GM12878 (cell line): ENCODE data around the gene SMPDL3B. TPM values are rescaled to one million over a fixed set of nuclear protein-coding genes. Genes with fewer than 3 reads are reported as not detected.

Experiments
- CREB1 ChIP-seq: IDR thresholded peaks from 2 replicates; pipeline ENCODE4 v1.6.1; 2012; ENCODE audit warnings: low read depth, mild to moderate bottlenecking, inconsistent platforms
- CREM ChIP-seq: IDR thresholded peaks from 2 replicates; pipeline ENCODE4 v1.6.1; 2014; ENCODE audit warnings: antibody characterized with exemption, low read depth
- CTCF ChIP-seq, 3 experiments: IDR thresholded peaks in 2 of 3; conservative IDR thresholded peaks in 1 of 3; 2 replicates each; pipeline ENCODE4 v1.5.1; 2011; ENCODE audit warnings: low read depth in 3 of 3, low read length in 3 of 3, mild to moderate bottlenecking in 3 of 3, control low read depth in 2 of 3, moderate library complexity in 2 of 3, inconsistent platforms in 1 of 3, mixed read lengths in 1 of 3; ENCODE audit not compliant: control insufficient read depth in 2 of 3, insufficient read depth in 1 of 3; ENCODE audit errors: extremely low read depth in 1 of 3
- DPF2 ChIP-seq: fragments of 450-650 bp; IDR thresholded peaks from 2 replicates; pipeline ENCODE4 v1.6.1; 2017; ENCODE audit warnings: mild to moderate bottlenecking
- GATAD2B ChIP-seq: fragments of 450-650 bp; conservative IDR thresholded peaks from 2 replicates; pipeline ENCODE4 v1.6.1; 2017; ENCODE audit warnings: low read depth, mild to moderate bottlenecking, moderate library complexity
- JUND ChIP-seq: IDR thresholded peaks from 2 replicates; pipeline ENCODE4 v1.6.1; 2012; ENCODE audit warnings: low read depth, mild to moderate bottlenecking, low read length, improper control_type of control experiment, moderate library complexity
- NFYA ChIP-seq: IDR thresholded peaks from 2 replicates; pipeline ENCODE4 v1.6.1; 2011; ENCODE audit warnings: low read depth, mild to moderate bottlenecking, low read length, improper control_type of control experiment, borderline replicate concordance
- PAX8 ChIP-seq: fragments of 450-650 bp; IDR thresholded peaks from 2 replicates; pipeline ENCODE4 v1.6.1; 2017; ENCODE audit warnings: mild to moderate bottlenecking, moderate library complexity
- POU2F2 ChIP-seq: IDR thresholded peaks from 3 replicates; pipeline ENCODE4 v1.6.1; 2011; ENCODE audit warnings: low read depth, mild to moderate bottlenecking, low read length, borderline replicate concordance
- RAD21 ChIP-seq: IDR thresholded peaks from 2 replicates; pipeline ENCODE4 v1.6.1; 2011; ENCODE audit warnings: mild to moderate bottlenecking, low read depth, low read length, moderate library complexity; ENCODE audit not compliant: insufficient read depth
- RCOR1 ChIP-seq: conservative IDR thresholded peaks from 2 replicates; pipeline ENCODE4 v1.6.1; 2012; ENCODE audit warnings: low read depth, low read length, improper control_type of control experiment
- REST ChIP-seq: IDR thresholded peaks from 2 replicates; pipeline ENCODE4 v1.6.1; 2012; ENCODE audit warnings: mild to moderate bottlenecking, low read depth, low read length
- RUNX3 ChIP-seq: IDR thresholded peaks from 2 replicates; pipeline ENCODE4 v1.6.1; 2012; ENCODE audit warnings: low read length, inconsistent platforms
- SREBF1 ChIP-seq: IDR thresholded peaks from 2 replicates; pipeline ENCODE4 v1.6.1; 2012; ENCODE audit warnings: mild to moderate bottlenecking, low read length
- TARDBP ChIP-seq: IDR thresholded peaks from 2 replicates; pipeline ENCODE4 v1.6.1; 2016; ENCODE audit warnings: borderline replicate concordance
- TBL1XR1 ChIP-seq: IDR thresholded peaks from 2 replicates; pipeline ENCODE4 v1.6.1; 2012; ENCODE audit warnings: low read depth, low read length, improper control_type of control experiment
- TCF12 ChIP-seq: IDR thresholded peaks from 2 replicates; pipeline ENCODE4 v1.6.1; 2011; ENCODE audit warnings: low read depth, mild to moderate bottlenecking, low read length
- USF1 ChIP-seq: IDR thresholded peaks from 2 replicates; pipeline ENCODE4 v1.6.1; 2011; ENCODE audit warnings: borderline replicate concordance, low read depth, mild to moderate bottlenecking, moderate library complexity, mixed read lengths, low read length; ENCODE audit not compliant: insufficient read depth; ENCODE audit errors: extremely low read length
- YBX1 ChIP-seq: fragments of 450-650 bp; IDR thresholded peaks from 2 replicates; pipeline ENCODE4 v1.6.1; 2016; ENCODE audit warnings: antibody characterized with exemption
- YY1 ChIP-seq: IDR thresholded peaks from 2 replicates; pipeline ENCODE4 v1.6.1; 2011; ENCODE audit warnings: low read depth, mild to moderate bottlenecking, low read length
- ZNF592 ChIP-seq: fragments of 450-650 bp; IDR thresholded peaks from 2 replicates; pipeline ENCODE4 v1.6.1; 2017; ENCODE audit warnings: mild to moderate bottlenecking, moderate library complexity
- polyA plus RNA-seq, 11 experiments: library from polyadenylated mRNA; depleted of rRNA in 4 of 11; unstranded in 6 of 11; stranded (reverse) in 5 of 11; fragments of >200 nt; fragmentation: Nextera tagmentation in 4 of 11; fragmentation: Illumina TruSeq in 1 of 11; extraction: Ambion mirVana in 4 of 11; extraction: Trizol in 1 of 11; gene quantifications; 1 replicate in 1 of 11; 2 replicates in 10 of 11; pipeline versions ENCODE4 v1.2.1 to v1.2.3, GENCODE V29; 2011 to 2016; ENCODE audit warnings: inconsistent platforms in 2 of 11, missing spikeins in 2 of 11, low read depth in 1 of 11
- total RNA-seq, 4 experiments: library from RNA; depleted of rRNA in 3 of 4; stranded (reverse); fragments of >200 nt in 3 of 4; fragmentation: Illumina TruSeq in 1 of 4; extraction: Trizol in 1 of 4; gene quantifications; 2 replicates each; pipeline versions ENCODE4 v1.2.1 to v1.2.3, GENCODE V29; 2013 to 2021

Gene SMPDL3B
- total and polyA plus RNA-seq, 10 of the 15 experiments (the other 5 are each of a cell fraction or from before 2014, with no cell fraction given): 0.56 to 2.7 (median 1.0) TPM

- TF ChIP-seq ZNF592 (peak; percentile 72; the same call in 1 of the 2 replicates), REST (no peak), YY1 (no peak), TBL1XR1 (no peak), TCF12 (no peak), POU2F2 (no peak), USF1 (no peak), DPF2 (peak; percentile 88; the same call in 1 of the 2 replicates), TARDBP (no peak), SREBF1 (no peak), RCOR1 (no peak), GATAD2B (peak; percentile 53; the same call in 1 of the 2 replicates), CTCF (IDR thresholded peaks at IDR 0.05 in 2 of 3, conservative IDR thresholded peaks at IDR 0.05 in 1 of 3; ENCODE audit: control insufficient read depth in 2 of 3, extremely low read depth in 1 of 3, insufficient read depth in 1 of 3, low read depth in 3 of 3, low read length in 3 of 3) (peak; percentile 17 to 46 (median 44); a peak in 4 of 6 replicates), YBX1 (no peak), RAD21 (peak; percentile 25; the same call in 1 of the 2 replicates), RUNX3 (peak; percentile 66), CREB1 (peak; percentile 83), CREM (peak; percentile 85), JUND (no peak), PAX8 (peak; percentile 69; the same call in 1 of the 2 replicates), NFYA (no peak)
Measured at GRCh38 chr1:27891196-27891889, 43.5 kb upstream of the SMPDL3B start (continued).
